Stimulated activated CD4-positive, alpha-beta T cell treated with anti-CD3 and anti-CD28 coated beads, Interleukin-1b, Interleukin-23, amount 100 ng/mL, for 48 hours (primary cell): ENCODE data around the gene ARMC9.
"Not testable (repeated sequence)": the region's sequence is repeated elsewhere in the genome, so short reads cannot be mapped to it uniquely, and the experiment has no call there.

Experiments used
- DNase-seq: peaks from one replicate; pipeline ENCODE4 v3.0.0-alpha.2; 2020

The ARMC9 gene

GRCh38 chr2:231198291-231199173 lies at the start of gene ARMC9:
ARMC9 (plus strand) TSS chr2:231198631; CDS start chr2:231206239, 7,608 bp downstream.
- peak; percentile 65 for DNase-seq

- DNase-seq, result no peak
Measured at GRCh38 chr2:231152800-231153557, 45.5 kb upstream of the ARMC9 start.

- no peak for DNase-seq
Measured at GRCh38 chr2:231159306-231159705, 39.1 kb upstream of the ARMC9 start.

- DNase-seq, result no peak
Measured at GRCh38 chr2:231160701-231161100, 37.7 kb upstream of the ARMC9 start.

- no peak for DNase-seq
Measured at GRCh38 chr2:231161252-231161839, 37.1 kb upstream of the ARMC9 start.

- no peak for DNase-seq
Measured at GRCh38 chr2:231161877-231162329, 36.5 kb upstream of the ARMC9 start.

GRCh38 chr2:231163011-231163410 lies 35.4 kb upstream of the ARMC9 start:
- DNase-seq, result no peak

GRCh38 chr2:231163414-231164095 lies 34.9 kb upstream of the ARMC9 start:
- DNase-seq, result no peak

GRCh38 chr2:231167745-231168459 lies 30.5 kb upstream of the ARMC9 start:
- no peak for DNase-seq

GRCh38 chr2:231168460-231169139 lies 29.8 kb upstream of the ARMC9 start:
- DNase-seq, result no peak

- no peak for DNase-seq
Measured at GRCh38 chr2:231169488-231169887, 28.9 kb upstream of the ARMC9 start.

- no peak for DNase-seq
Measured at GRCh38 chr2:231170055-231170454, 28.4 kb upstream of the ARMC9 start.

GRCh38 chr2:231172025-231172424 lies 26.4 kb upstream of the ARMC9 start:
- no peak for DNase-seq

- no peak for DNase-seq
Measured at GRCh38 chr2:231174211-231174651, 24.2 kb upstream of the ARMC9 start.

GRCh38 chr2:231176066-231176465 lies 22.4 kb upstream of the ARMC9 start:
- no peak for DNase-seq

GRCh38 chr2:231177156-231178025 lies 21.0 kb upstream of the ARMC9 start:
- DNase-seq, result no peak

- not testable (repeated sequence) for DNase-seq
Measured at GRCh38 chr2:231178805-231179204, 19.6 kb upstream of the ARMC9 start.

GRCh38 chr2:231181860-231182512 lies 16.4 kb upstream of the ARMC9 start:
- no peak for DNase-seq

GRCh38 chr2:231182513-231182899 lies 15.9 kb upstream of the ARMC9 start:
- no peak for DNase-seq

- DNase-seq, result no peak
Measured at GRCh38 chr2:231183851-231184250, 14.6 kb upstream of the ARMC9 start.
